ENCODE data around the gene LAS1L. TPM values are rescaled to one million over a fixed set of nuclear protein-coding genes. Genes with fewer than 3 reads are reported as not detected.
"Not testable (repeated sequence)": the region's sequence is repeated elsewhere in the genome, so short reads cannot be mapped to it uniquely, and the experiment has no call there.

LAS1L gene
- total and polyA plus RNA-seq, 4 donors = 8.4 to 15.6 (median 13.9) TPM

DNA sequence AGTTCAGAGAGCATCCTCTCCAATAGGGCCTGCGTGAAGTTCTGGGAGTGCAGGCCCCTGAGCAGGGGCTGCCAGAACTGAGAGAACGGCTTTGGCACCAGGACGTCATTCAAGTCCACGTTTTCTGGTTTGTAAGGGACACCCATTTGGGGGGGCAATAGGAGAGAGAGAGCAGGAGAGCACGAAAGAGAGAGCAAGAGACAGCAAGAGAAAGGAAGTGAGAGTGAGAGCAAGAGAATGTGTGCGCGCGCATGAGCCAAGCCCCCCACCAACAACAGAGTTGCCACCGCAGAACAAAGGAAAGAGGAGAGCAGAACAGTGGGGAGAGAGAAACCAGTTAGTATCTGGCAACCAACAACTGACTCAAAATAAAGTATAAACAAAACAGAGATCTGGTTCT is 10.4 kb downstream of the LAS1L start:
- Histone ChIP-seq H3K4me3 (ENCODE audit: low read depth in 1 of 3, low read length in 3 of 3) (no peak overlapping the region), H3K36me3 (ENCODE audit: control insufficient read depth in 4 of 4, insufficient read depth in 3 of 4, low read depth in 1 of 4, low read length in 3 of 4) (peaks cover 10 to 57% (median 13%) of the 10 kb centered on the region in 4 donors), H3K9ac (ENCODE audit: low read depth in 1 of 2, low read length in 2 of 2) (no peak overlapping the region), H3K4me1 (ENCODE audit: control insufficient read depth in 4 of 4, insufficient read depth in 4 of 4, low read length in 3 of 4) (no peaks in the 10 kb centered on the region), H3K27ac (ENCODE audit: low read depth in 1 of 2, low read length in 2 of 2) (no peak overlapping the region), H3K27me3 (ENCODE audit: control insufficient read depth in 4 of 4, insufficient read depth in 4 of 4, low read length in 3 of 4) (no peaks in the 10 kb centered on the region), H3K9me3 (ENCODE audit: control insufficient read depth in 4 of 4, low read length in 3 of 4) (no peaks in the 10 kb centered on the region)
- TF ChIP-seq HNF4G (IDR thresholded peaks at IDR 0.05) = no peak
- no peak for TF ChIP-seq RXRA (IDR thresholded peaks at IDR 0.05)
- TF ChIP-seq, protein P1, sequence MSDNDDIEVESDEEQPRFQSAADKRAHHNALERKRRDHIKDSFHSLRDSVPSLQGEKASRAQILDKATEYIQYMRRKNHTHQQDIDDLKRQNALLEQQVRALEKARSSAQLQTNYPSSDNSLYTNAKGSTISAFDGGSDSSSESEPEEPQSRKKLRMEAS (IDR thresholded peaks at IDR 0.05) = no peak
- TF ChIP-seq RAD21 (IDR thresholded peaks at IDR 0.05) = no peak
- TF ChIP-seq EGR1 (IDR thresholded peaks at IDR 0.05; ENCODE audit: low read depth in 2 of 2) = no peak
- no peak for TF ChIP-seq GABPA (IDR thresholded peaks at IDR 0.05 in 1 of 2, conservative IDR thresholded peaks at IDR 0.05 in 1 of 2)
- no peak for TF ChIP-seq FOXA2 (IDR thresholded peaks at IDR 0.05)
- no peak for TF ChIP-seq SP1 (IDR thresholded peaks at IDR 0.05)
- DNase-seq (ENCODE audit: low spot score) = no peak
- WGBS = 97% methylated on average over 9 of the region's 9 CpGs

DNA sequence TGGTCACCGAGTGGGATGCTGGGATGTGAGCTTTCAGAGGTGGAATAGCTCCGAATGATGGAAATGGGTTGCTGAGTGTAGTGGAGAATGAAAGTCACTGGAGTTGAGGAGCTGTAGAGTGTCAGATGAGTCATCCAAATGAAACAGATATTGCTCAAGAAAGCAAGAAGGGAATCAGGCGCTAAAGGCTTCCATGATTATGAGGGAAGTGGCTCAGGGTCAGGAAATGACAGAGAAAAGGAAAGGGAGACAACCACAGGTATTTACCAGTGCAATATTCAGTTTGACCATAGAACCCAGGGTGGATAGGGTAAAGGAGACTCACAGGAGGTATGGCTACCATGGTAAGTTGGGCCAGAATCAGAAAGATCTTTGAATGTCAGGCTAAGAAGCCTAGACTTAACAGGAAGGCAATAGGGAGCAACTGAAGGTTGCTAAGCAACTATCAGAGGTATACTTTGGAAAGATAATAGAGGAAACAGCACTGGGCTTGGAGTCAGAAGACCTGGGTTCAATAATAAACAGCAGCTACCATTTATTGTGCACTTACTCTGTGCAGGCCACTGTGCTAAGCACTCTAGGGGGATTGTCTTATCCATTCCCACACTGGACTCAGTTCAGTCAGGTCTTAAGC is 11.7 kb downstream of the LAS1L start:
- H3K4me1 ChIP-seq (ENCODE audit: control insufficient read depth in 4 of 4, insufficient read depth in 4 of 4, low read length in 3 of 4) = no peaks in the 10 kb centered on the region
- WGBS = 88% methylated on average over 3 of the region's 3 CpGs
- no peaks in the 10 kb centered on the region for H3K9me3 ChIP-seq (ENCODE audit: control insufficient read depth in 4 of 4, low read length in 3 of 4)
- H3K36me3 ChIP-seq (ENCODE audit: control insufficient read depth in 4 of 4, insufficient read depth in 3 of 4, low read depth in 1 of 4, low read length in 3 of 4) = peaks cover 10 to 53% (median 11%) of the 10 kb centered on the region in 4 donors
- H3K4me3 ChIP-seq (ENCODE audit: low read depth in 1 of 3, low read length in 3 of 3) = no peak overlapping the region
- H3K27ac ChIP-seq (ENCODE audit: low read depth in 1 of 2, low read length in 2 of 2) = no peak overlapping the region
- H3K27me3 ChIP-seq (ENCODE audit: control insufficient read depth in 4 of 4, insufficient read depth in 4 of 4, low read length in 3 of 4) = no peaks in the 10 kb centered on the region
- DNase-seq (ENCODE audit: low spot score) = no peak
- H3K9ac ChIP-seq (ENCODE audit: low read depth in 1 of 2, low read length in 2 of 2) = no peak overlapping the region
- TF ChIP-seq RAD21 (IDR thresholded peaks at IDR 0.05) = no peak
- no peak for TF ChIP-seq HNF4G (IDR thresholded peaks at IDR 0.05)
- no peak for TF ChIP-seq TAF1 (conservative IDR thresholded peaks at IDR 0.05)
- TF ChIP-seq, protein P1 (IDR thresholded peaks at IDR 0.05) = no peak
- TF ChIP-seq, protein P2, sequence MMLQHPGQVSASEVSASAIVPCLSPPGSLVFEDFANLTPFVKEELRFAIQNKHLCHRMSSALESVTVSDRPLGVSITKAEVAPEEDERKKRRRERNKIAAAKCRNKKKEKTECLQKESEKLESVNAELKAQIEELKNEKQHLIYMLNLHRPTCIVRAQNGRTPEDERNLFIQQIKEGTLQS (IDR thresholded peaks at IDR 0.05) = no peak
- TF ChIP-seq HNF4A (conservative IDR thresholded peaks at IDR 0.05) = no peak
- TF ChIP-seq EGR1 (IDR thresholded peaks at IDR 0.05; ENCODE audit: low read depth in 2 of 2) = no peak
- TF ChIP-seq NR2F2 (IDR thresholded peaks at IDR 0.05) = no peak
- TF ChIP-seq RXRA (IDR thresholded peaks at IDR 0.05) = no peak
- no peak for TF ChIP-seq JUND (IDR thresholded peaks at IDR 0.05)
- no peak for TF ChIP-seq FOXA1 (IDR thresholded peaks at IDR 0.05)

DNA sequence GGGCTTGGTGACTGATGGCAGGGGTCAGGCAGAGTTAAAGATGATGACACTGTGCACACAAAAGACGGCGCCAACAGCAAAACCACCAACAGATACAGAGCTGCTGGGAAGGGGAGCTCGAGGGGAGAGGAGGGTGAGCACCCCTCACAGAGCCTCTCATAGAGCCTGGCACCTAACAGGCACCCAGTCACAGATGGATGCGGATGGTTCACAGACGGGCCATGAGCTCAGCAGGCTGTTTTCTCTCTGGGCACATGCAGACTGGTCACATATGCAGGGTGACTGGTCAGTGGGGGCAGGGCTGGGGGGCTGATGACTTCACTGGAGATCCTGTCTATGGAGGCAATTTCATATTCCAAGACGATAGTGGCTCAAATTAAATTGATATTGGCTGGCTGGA is 15.1 kb downstream of the LAS1L start:
- DNase-seq (ENCODE audit: low spot score); H3K4me3 ChIP-seq (ENCODE audit: low read depth in 1 of 3, low read length in 3 of 3); H3K27ac ChIP-seq (ENCODE audit: low read depth in 1 of 2, low read length in 2 of 2); H3K9ac ChIP-seq (ENCODE audit: low read depth in 1 of 2, low read length in 2 of 2); H3K27me3 ChIP-seq (ENCODE audit: control insufficient read depth in 4 of 4, insufficient read depth in 4 of 4, low read length in 3 of 4); H3K4me1 ChIP-seq (ENCODE audit: control insufficient read depth in 4 of 4, insufficient read depth in 4 of 4, low read length in 3 of 4); H3K9me3 ChIP-seq (ENCODE audit: control insufficient read depth in 4 of 4, low read length in 3 of 4): not testable (repeated sequence)
- WGBS = 85% methylated on average over 4 of the region's 6 CpGs
- peaks cover 7 to 50% (median 14%) of the 10 kb centered on the region in 4 donors for H3K36me3 ChIP-seq (ENCODE audit: control insufficient read depth in 4 of 4, insufficient read depth in 3 of 4, low read depth in 1 of 4, low read length in 3 of 4)

DNA sequence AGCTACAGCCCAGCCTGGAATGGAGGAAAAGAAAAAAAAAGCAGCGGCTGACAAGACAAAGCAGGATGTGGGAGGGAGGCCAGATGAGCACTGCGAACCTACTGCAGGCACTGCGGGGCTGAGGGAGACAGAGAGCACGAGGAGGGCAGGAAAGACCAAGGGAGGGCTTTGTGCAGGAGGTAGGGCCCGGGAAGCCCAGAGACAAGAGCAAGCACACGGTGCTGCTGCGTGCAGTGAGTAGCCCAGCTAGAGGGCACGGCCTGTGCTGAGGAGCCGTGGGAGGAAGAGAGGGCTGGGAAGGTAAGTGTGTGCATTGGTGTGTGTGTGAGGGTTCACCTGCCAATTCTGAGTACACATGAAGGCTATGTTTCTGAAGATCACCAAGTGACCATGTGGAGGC is 15.6 kb downstream of the LAS1L start:
- not testable (repeated sequence) for H3K27ac ChIP-seq (ENCODE audit: low read depth in 1 of 2, low read length in 2 of 2); DNase-seq (ENCODE audit: low spot score); H3K4me1 ChIP-seq (ENCODE audit: control insufficient read depth in 4 of 4, insufficient read depth in 4 of 4, low read length in 3 of 4); H3K9ac ChIP-seq (ENCODE audit: low read depth in 1 of 2, low read length in 2 of 2); H3K9me3 ChIP-seq (ENCODE audit: control insufficient read depth in 4 of 4, low read length in 3 of 4); H3K27me3 ChIP-seq (ENCODE audit: control insufficient read depth in 4 of 4, insufficient read depth in 4 of 4, low read length in 3 of 4); H3K4me3 ChIP-seq (ENCODE audit: low read depth in 1 of 3, low read length in 3 of 3)
- peaks cover 4 to 51% (median 13%) of the 10 kb centered on the region in 4 donors for H3K36me3 ChIP-seq (ENCODE audit: control insufficient read depth in 4 of 4, insufficient read depth in 3 of 4, low read depth in 1 of 4, low read length in 3 of 4)
- WGBS = 90% methylated on average over 4 of the region's 9 CpGs
